Activated CD4-positive, CD25-positive, alpha-beta regulatory T cell treated with anti-CD3 and anti-CD28 coated beads, Interleukin-2, amount 50 U/mL, for 72 hours (primary cell): Measurements from ENCODE around the gene RHOG.

Experiments used
- DNase-seq: peaks from one replicate; pipeline ENCODE4 v3.0.0; 2021

RHOG gene

DNA sequence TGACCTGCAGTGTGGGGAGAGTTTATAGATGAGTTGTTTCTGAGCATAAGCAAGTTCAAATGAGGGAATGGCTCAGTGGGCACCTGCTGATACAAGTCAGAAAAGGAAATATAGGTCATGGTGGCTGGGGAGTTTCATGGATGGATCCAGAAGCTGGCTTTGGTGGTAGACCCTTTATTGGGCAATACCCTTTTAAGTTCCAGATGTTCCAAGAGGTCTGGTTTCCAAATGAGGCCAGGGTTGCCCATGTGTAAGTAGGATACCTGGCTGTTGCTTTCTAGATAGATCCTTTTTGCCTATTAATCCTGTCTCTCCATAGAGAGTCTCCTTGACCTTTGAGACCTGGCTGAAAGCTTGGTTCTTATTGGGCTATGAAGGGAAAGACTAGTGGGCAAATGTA is 16.9 kb upstream of the RHOG start:
- no peak for DNase-seq

DNA sequence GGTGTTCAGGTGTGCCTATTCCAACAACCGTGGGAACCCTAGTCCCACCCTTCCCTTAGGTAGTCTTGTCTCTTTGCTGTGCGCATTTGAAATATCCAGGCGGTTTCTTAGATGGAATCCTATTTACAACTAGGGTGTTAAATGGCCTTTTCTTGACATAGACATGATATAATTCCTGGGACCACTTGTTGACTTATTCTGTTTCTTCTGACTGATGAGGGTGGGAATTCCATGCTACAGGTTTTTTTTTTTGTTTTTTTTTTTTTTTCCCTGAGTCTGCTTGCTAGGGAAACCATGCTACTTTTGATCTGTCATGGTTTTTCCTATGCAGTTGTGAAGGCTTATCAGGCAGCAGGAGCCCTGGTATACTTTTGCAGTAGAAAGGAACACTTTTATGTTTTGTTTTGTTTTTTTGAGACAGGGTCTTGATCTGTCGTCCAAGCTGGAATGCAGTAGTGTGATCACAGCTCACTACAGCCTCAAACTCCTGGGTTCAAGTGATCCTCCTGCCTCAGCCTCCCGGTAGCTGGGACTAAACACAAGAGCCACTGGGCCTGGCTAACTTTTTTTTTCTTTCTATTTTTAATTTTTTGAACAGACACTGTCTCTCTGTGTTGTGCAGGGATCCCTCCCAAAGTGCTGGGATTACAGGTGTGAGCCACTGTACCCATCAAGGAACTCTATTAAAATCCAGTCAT is 16.2 kb upstream of the RHOG start:
- no peak for DNase-seq

DNA sequence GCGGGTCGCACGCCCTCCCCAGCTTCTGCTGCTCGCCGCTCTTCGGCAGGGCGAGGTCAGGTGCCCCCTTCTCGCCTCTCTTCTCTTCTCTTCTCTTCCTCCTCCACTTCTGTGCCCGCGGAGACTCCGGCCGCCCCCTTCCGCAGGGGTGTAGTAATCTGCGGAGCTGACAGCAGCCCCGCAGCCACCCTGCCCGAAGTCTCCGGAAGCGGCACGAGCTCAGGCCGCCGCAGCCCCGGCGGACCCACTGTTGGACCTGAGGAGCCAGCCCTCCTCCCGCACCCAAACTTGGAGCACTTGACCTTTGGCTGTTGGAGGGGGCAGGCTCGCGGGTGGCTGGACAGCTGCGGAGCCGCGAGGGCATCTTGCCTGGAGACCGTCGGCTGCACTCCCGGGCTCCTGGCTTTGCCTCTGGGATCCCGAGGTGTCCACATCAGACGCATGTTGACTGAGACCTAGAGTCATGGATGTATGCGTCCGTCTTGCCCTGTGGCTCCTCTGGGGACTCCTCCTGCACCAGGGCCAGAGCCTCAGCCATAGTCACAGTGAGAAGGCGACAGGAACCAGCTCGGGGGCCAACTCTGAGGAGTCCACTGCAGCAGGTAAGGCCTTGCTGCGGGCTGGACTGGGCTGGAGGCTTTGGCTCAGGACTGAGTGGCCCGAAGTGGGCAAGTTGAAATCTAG is 15.2 kb upstream of the RHOG start:
- DNase-seq, result peak; percentile 59

DNA sequence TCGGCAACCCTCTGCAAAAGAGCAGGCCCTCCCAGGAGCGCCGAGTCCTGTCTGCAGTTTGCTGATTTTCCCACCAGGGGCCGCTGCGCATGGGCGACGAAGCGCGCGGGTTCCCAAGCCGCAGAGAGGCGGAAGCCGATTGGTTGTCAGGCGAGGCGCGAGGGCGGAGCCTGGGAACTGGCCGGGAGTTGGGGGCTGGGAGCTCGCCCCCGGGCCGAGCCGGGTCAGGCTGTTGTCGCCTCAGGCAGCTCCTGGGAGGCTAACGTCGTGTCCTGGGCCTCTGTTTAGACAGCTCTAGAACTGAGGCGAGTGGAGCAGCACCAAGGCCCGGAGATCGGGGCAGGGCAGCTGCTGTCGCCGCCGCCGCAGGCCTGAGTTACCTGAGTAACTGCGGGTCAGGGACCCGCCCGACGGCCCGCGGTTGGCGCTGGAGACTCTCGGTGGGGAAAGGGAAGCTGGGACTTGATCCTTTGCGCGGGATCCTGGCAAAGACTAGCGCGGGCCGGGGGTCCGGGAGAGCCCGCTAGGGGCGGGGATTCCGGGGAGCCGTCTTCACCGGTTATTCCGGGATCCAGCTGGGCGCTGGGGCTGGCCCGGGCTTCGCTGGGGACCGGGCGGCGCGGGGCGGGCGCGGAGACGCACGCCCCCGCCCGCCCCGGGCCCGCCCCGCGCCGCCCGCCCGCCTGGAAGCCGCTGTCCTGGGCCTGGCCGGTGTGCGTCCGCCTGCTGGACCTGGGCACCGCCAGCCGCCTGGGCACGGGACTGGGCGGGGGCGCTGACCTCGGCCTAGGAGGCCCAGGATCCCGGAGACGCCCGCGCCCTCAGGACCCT is 14.4 kb upstream of the RHOG start, which contains the start of gene STIM1:
TSS of gene STIM1 (plus strand) at position 688 of the 831 bp plus-strand sequence. CDS start 607 bp downstream, outside the sequence.
- peak; percentile 99 for DNase-seq

DNA sequence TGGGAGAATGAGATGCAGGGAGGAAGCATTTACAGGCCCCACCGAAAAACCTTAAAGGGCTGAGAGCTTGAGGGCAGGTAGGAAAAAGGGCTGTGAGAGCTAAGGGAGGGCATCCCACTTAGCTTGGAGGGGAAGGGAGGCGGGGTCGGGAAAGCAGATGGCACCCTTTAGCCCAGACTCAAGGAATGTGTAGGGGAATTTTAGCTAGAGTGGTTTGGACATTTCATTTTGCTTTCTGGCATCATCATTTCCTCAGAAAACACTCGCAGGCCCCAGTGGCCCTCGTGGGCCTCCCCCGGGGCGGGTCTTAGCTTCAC is 13.9 kb upstream of the RHOG start:
- no peak for DNase-seq

DNA sequence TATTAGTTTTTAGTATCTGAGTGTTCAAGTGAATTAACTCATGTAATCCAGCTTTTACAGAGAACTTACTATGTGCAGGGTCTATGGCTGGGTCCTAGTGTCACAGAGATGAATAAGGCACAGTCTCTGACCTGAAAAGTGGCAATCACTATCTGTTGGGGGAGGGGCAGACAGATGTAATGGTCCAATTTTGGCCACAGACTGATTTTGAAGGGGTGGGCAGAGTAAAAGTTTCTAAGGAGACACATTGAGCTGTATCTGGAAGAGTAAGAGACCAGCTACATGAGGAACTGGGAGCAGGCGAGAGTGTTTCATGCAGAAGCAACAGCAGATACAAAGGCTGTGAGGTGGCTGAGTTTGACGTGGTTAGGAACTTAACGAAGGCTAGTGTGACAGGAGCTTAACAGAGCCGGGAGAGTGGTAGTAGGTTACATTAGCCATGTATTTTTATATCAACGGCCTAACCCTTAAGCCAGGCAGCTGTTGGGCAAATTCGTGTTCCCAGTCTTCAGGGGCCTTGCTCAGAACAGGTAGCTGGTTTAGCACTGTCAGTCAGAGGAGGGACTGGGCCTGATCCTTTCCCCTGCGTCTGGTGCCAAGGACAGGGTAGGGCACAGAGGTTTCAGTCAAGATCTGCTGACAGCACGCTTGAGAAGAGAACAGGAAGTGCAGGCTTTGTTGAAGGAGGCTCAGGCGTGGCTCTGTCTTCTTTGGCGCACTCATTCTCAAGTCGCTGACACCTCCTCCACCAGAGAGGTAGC is 13.3 kb upstream of the RHOG start:
- DNase-seq, result peak; percentile 61

DNA sequence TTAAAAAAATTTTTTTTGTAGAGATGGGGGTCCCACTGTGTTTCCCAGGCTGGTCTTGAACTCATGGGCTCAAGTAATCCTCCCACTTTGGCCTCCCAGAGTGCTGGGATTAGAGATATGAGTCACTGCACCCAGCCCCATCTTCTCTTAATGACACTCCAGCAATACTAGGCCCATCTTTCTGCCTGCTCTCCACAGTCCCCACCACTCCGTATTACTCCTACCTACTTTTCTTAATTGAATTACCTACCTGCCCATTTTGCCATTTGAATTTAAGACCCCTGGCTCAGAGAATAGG is 12.7 kb upstream of the RHOG start:
- no peak for DNase-seq

DNA sequence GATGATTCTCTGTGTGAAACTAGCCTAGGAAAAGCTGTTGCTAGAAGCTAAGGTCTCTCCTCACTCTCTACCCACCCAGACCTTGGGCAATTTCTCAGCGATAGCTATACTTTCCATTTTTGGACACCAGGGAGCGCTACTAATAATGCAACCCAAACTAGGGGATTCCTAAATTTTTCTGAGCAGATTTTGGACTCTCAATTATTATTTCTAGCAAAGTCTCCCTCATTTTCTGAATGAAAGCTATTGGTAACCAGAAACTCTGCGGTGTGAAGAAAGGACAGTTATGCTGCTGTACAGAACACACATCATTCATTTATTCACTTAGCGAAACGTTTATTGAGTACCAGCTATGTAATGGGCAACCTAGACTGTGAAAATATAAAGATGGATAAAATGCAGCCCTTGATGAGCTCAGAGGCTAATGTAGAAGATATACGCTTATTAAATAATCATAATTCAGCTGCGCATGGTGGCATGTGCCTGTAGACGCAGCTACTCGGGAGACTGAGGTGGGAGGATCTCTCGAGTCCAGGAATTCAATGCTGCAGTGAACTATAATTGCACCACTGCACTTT is 8.6 kb upstream of the RHOG start:
- DNase-seq, result peak; percentile 35

DNA sequence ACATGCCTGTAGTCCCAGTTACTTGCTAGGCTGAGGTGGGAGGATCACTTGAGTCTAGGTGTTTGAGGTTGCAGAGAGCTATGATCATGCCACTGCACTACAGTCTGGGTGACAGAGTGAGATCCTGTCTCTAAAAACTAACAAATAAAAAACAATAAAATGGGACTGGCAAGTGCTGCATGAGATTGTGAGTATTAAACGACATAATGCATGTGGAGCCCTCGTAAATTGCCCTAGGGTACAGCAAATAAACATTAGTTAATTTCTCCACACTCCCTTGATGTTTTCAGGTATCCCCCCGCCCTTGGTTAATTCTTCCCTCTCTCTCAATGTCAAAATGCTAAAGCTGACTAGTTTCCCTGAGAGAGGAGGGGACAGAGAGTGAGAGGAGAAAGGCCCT is 4.9 kb upstream of the RHOG start:
- no peak for DNase-seq

DNA sequence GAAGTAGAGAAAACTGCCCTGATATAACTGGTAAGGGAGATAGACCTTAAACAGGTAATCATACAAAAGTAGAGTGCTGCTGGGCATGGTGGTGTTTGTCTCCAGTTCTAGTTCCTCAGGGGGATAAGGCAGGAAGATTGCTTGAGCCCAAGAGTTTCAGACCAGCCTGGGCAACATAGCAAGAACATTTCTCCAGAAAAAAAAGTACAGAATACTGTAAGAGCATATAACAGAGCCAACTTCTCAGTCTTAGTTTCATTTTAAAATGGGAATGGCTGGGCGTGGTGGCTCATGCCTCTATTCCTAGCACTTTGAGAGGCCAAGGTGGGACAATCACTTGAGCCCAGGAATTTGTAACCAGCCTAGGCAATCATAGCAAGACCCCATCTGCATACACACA is 4.5 kb upstream of the RHOG start:
- DNase-seq, result no peak

DNA sequence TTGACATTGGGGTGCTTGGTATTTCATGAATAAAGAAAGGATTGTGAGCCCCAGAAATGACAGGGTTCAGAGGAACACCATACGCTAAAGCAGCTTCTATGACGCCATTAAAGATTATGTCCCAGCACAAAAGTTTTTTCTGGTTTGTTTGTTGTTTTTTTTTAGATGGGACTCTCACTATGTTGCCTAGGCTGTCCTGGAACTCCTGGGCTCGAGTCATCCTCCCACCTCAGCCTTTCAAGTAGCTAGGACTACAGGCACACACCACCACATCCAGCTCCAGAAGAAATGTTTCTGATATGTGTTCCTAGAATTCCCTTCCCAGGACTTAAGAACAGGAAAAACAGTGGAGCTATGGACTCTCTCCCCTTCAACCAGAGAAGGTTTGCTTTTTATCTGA is 2.6 kb upstream of the RHOG start:
- no peak for DNase-seq

DNA sequence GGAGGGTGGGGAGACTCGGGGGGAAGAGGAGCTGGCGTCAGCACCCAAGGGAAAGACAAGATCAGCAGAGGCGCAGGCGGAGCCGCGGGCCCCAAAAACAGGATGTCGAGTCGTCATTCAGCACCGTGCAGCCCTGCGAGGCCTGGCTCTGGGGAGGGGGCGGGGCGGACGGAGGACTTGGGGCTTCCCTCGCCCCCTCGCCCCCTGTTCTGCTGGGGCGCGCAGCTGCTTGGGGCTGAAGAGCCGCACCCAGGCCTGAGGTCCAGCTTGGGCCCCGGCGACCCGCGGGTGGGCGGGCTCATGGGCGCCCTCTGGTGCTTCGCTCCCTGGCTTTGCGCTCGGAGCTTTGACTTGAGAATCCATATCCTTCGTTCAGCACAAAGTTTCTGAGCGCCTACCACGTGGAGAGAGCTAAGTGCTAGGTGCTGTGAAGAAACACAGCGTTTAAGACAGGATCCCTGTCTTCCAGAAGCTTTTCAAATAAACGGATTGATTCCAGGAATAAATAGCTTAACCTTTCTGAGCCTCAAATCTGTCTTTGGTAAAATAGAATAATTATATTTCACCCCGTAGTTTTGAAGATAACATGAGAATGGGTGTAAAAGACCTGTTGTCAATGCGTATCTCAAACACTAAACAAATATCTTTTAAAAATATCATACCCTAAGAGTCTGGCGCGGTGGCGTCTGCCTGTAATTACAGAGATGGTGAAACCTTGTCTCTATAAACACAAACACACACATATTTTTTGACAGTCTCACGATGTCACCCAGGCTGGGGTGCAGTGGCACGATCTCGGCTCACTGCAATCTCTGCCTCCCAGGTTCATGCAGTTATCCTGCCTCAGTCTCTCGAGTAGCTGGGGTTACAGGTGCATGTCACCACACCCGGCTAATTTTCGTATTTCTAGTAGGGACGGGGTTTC is 929 bp upstream of the RHOG start:
- DNase-seq, result peak; percentile 89

DNA sequence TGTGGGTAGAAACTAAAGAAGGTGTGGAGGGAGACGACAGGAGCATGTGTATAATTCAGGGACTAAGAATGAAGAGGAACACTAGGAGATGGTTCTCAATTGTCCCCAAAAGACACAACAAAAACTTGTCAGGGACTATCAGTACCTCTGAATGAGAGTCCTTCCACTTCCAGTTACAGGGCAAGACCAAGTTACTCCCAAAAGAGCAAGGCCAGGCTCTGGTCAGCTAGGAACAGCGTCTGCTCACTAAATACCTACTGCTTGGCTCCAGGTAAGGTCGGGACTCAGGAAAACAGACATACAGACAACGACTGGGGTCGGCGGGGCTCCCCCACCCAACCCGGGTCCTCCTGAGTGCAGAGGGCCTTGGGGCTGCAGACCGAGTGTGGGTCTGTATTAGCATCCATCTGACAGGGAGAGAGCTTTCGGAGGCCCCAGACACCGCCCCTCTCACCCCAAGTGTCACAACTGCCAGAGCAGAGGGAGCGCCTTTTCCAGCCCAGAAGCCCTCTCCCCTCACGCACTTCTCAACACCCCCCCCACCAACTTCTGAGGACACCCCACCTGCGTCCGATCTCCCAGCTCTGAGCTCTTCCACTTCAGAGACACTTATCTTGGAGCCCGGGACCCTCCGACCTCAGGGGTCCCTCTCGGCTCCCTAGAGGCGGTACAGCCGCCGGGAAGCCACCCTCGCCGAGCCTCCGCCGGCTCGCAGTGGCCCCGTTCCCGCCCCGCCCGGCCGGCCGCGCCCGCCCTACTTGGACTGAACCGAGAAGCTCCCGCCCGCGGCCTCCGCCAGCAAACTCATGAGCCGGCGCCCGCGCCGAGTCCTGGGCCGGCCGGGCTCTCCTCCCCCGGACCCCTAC is 522 bp downstream of the RHOG start:
- DNase-seq, result no peak

DNA sequence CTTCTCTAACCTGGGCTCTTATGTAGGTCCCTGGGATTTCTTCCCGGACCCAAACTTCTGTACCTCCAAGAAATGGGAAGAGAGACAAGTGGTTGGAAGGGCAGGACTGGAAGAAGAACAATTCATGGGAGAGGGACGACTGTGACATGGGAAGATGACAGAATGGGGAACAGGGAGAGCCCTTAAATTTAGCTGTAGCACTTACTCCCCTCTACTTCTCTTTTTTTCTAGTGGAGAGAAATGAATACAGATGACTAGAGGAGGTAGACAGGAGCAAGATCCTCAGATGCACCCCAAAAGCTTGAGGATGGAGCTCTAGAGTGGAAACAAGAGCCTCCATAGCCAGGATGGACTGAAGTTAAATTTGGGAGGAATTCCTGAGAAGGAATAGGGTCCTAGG is 2.3 kb downstream of the RHOG start:
- DNase-seq, result no peak

DNA sequence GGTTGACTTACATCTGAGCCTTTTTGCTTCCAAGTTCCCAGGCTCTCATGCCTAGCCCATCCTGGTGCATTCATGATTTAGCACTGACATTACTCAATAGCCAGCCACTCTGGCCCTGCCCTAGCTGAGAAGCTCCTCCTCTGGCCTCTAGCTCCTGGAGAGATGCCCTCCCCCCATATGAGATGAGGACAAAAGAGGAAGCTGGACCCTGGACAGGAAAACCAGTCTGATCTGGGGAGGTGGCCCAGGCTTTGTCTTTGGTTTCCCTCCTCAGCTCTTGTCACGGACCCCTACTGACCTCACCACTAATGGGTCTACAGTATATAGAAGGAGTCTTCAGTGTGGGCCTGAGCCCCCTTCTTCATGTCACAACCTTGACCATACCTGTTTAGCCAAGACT is 3.0 kb downstream of the RHOG start:
- no peak for DNase-seq

DNA sequence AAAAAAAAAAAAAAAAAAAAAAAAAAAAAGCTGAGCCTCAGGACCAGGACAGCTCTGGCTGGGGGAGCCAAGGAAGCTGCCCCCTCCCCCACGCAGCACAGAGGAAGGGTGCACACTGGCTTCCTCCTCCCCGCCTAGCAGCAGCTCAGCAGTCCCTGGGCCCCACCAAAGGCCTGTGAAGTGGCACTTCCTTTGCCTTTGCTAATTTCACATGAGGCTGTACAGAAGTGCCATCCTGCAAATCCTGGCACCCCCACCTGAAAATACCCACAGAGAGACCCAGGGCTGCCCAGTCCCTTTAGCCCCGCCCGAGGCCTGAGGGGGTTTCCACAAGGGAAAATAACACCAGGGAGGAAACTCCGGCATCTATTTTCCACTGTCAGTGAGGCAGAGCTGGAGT is 3.9 kb downstream of the RHOG start:
- no peak for DNase-seq

DNA sequence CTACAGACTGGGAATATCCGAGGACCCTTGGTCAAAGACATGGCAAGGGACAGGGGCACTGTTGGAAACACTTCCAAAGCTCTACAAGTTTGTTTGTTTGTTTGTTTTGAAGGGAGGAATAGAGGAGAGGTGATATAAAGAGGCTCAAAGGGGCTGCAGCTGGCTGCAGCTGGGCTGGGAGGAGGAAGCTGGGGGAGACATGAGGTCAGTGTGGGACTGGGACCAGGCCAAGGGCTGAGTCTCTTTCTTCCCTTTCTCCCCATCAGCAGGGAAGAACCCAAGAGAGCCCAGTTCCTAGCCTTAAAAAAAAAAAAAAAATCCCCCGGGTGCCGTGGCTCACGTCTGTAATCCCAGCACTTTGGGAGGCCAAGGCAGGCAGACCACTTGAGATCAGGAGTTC is 5.0 kb downstream of the RHOG start:
- no peak for DNase-seq

DNA sequence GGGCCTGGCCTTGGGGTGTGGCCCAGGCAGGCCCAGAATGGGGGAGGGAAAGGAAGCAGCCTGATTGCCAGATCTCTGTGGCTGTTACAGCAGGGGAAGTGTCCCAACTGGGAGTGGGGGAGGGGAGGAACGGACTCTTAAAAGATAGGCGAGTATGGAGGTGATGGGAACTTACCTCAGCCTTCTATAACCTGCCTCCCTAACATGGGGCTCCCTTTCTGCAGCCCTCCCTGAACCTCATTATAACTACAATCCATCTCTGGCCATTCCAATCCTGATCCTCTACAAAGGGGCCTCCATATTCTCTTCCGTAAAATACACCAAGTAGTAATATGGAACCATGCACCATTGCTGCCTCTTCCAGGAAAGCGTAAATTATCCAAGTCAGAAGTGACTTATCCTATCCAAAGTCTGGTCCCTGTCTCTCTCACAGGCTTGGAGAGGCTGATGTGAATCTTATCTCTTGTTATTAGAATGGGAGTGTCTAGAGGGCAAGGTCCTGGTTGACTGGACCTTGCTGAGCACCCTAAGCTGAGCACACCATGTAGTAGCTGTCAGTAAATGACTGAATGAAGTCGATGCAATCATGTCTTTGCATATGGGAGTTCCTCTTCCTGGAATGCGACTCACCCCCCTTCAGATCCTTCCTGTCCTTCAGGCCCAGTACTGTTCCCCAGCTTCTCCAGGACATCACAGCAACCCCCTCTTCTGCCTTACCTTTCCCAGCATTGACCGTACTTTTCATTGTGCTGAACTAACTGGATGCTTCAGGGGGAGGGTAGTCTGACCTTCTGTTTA is 5.9 kb downstream of the RHOG start:
- DNase-seq, result no peak

DNA sequence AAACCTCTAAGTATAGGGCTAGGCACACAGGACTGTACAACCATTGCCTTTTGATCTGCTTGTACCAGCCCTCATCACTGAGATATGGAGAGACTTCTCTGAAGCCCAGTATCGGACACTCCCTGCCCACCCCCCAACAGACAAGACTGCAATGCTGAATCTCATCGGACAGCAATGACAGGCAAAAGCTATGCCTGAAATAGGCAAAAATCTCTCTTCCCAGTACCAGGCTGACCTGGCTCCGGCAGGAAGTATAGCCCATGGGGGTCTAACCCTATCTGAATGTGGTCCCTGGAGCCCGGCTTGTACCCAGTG is 6.5 kb downstream of the RHOG start:
- DNase-seq, result no peak

DNA sequence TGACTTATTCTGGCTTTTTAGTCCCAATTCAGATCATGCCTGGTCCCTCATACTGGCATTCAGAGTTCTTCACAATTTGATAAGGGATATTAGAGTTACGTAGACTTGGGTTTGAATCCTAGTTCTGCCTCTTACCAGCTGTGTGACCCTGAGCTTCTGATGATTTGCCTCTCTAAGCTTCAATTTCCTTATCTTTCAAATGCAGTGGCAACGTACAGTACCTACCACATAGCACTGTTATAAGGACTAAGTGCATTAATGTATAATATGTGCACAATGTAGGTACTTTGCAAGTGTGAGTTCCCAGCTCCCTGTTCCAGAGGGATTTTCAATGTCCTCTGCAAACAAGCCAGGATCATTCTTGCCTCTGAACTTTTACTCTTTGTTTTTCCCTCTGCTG is 7.3 kb downstream of the RHOG start:
- DNase-seq, result no peak
